Stimulated activated CD4-positive, alpha-beta T cell treated with anti-CD3 and anti-CD28 coated beads, Interleukin-2, amount 100 ng/mL, for 4 hours (primary cell): ENCODE measurements around the gene REV3L.
"Not testable (repeated sequence)": the region's sequence is repeated elsewhere in the genome, so short reads cannot be mapped to it uniquely, and the experiment has no call there.

Experiments
- DNase-seq: peaks from one replicate; pipeline ENCODE4 v3.0.0-alpha.2; 2020; ENCODE audit warnings: low read depth

The REV3L gene

GRCh38 chr6:111499269-111499793 lies 16.3 kb upstream of the REV3L start:
- no peak for DNase-seq

- no peak for DNase-seq
Observed at GRCh38 chr6:111494951-111495635, 12.1 kb upstream of the REV3L start.

- no peak for DNase-seq
Observed at GRCh38 chr6:111492499-111492898, 9.5 kb upstream of the REV3L start.

- no peak for DNase-seq
Observed at GRCh38 chr6:111490067-111490466, 7.0 kb upstream of the REV3L start.

DNA sequence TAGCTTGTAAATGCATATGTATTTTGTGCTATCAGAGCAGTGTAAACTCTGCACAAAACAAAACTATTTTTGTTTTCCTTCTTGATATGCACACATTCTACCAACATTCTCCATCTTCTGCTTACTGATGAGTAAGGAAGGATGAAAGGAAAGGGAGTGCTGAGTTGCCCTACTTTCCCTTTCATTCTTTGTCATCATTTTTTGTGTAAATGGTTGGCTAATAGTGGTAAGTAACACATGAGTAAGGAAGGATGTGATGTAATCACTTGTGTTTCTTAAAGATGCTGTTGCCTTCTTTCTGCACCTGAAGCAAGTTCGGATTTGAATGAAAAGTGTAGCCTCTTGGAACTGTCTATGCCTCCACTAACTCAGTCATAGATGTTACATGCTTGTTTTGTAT lies 4.6 kb upstream of the REV3L start:
- DNase-seq, result no peak

DNA sequence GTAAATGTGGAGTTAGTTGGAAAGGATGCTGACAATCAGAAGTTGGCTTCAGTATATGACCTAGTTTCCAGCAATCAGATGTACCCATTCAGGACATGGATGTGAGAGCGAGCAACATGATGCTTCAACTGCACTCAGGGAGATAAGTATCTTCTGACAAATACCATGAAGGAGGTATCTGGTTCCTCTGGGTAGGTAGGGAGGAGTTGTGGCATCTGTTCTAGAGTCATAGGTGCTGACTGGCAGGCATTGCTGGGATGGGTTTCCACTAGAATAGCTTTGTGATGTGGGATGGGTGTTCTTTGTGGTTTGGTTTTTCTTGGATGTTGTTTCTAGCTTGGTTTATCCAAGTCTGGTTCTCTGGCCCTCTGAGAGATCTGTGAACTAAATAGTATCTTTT lies 3.9 kb upstream of the REV3L start:
- no peak for DNase-seq

- no peak for DNase-seq
Observed at GRCh38 chr6:111486475-111486874, 3.5 kb upstream of the REV3L start.

- DNase-seq, result no peak
Observed at GRCh38 chr6:111485342-111485741, 2.3 kb upstream of the REV3L start.

GRCh38 chr6:111484633-111484930 lies 1.6 kb upstream of the REV3L start:
- no peak for DNase-seq

GRCh38 chr6:111483736-111484632 lies 966 bp upstream of the REV3L start:
- peak; percentile 56 for DNase-seq

DNA sequence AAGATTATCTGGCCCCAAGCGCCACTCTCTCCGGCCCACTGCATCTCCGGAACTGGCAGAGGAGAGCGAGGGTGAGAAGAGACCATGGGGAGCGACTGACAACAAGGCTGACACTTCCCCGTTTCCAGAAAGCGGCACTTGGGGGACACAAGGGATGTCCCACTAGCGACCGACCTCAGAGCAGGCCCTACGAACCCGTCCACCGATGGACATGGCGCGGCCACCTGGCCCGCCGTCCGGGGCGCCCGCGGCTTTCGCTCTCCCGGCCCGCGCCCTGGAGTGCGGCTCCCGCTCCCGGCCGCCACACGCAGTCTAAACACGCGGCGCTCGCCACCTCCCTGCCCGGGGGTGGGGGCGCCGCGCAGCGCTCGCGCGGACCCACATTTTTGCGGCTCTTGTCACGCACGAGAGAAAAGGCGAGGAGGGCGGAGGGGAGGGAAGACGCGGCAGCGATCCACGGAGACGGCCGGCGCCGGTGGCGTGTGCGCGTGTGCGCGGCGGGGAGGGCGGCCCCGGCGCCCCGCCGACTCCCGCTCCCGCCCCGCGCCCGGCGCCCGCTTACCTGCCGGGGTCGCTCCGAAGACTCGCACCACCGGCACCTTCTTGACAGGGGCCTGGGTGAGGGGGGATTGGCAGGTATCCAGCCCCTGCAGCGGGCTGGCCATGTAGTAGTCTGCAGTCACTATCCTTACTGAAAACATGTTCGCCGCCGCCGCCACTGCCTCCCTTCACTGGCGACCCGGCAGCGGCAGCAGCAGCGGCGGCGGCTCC lies 645 bp downstream of the REV3L start:
- peak; percentile 27 for DNase-seq

- DNase-seq, result no peak
Observed at GRCh38 chr6:111481836-111482187, 1.2 kb downstream of the REV3L start.

DNA sequence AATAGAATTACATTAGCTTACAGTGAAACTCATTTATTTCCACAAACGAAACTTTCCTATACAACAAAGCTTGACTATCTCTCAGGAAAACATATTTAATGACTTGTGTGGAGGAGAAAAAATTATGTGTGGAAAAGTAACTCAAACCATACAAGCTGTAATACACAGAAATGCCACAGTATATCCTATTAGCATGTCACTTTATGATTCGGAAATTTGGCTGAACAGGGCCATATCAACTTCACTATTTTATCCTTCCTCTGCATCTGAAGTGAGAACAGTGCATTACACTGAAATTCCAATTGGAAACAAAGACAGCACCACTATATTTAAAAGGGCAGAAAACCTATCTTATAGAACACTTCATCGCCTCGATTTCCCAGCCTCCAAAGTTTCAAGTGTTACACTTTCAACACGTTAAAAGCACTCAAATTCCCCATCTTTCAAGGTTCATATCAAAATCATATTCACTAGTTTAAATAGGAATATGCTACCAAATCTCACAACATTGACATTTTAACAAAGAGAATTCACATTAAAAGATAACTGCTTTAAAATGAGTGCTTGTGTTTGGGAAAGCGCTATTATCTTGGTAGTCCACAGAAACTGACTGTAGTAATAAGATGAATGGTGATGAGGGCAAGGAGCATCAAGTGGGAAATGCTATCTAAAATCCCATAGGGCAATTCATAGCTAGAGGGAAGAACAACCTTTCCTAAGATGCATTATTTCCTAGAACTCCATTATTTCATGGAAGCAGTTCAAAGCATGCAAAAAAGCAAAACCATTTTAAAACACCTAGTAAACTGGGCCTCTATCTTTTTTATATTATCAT lies 1.8 kb downstream of the REV3L start:
- DNase-seq, result no peak

- no peak for DNase-seq
Observed at GRCh38 chr6:111478749-111479148, 4.3 kb downstream of the REV3L start.

GRCh38 chr6:111478064-111478476 lies 4.9 kb downstream of the REV3L start:
- no peak for DNase-seq

DNA sequence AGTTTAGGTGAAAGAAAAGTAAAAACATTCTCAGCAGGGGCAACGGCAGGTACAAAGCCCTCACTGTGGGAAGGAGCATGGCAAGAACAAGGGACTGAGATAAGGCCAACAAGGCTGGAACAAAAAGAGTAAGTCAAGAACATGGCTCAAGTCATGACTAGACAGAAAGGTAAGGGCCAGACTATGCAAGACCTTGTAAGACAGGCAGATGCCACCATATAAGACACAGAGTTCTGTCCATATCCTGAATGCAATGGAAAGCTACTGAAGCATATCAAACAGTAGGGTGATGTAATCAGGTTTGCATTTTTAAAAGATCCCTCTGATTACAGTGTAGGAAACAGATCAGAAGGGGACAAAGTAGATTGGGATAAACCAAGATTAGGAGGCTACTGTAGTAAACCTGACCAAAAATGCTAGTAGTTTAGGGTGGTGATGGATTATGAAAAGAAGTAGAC lies 5.5 kb downstream of the REV3L start:
- no peak for DNase-seq

DNA sequence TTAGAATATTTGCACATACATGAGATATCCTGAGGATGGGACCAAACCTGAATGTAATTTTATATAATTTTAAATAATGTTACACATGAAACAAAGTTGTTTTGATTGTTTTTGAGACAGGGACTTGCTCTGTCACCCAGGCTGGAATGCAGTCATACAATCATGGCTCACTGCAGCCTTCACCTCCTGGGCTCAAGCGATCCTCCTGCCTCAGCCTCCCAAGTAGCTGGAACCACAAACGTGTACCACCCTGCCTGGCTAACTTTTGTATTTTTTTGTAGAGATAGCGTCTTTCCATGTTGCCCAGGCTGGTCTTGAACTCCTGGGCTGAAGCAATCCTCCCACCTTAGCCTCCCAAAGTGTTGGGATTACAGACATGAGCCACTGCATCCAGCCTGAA lies 7.0 kb downstream of the REV3L start:
- DNase-seq, result not testable (repeated sequence)

- no peak for DNase-seq
Observed at GRCh38 chr6:111474771-111475170, 8.2 kb downstream of the REV3L start.

- DNase-seq, result no peak
Observed at GRCh38 chr6:111474106-111474505, 8.9 kb downstream of the REV3L start.

GRCh38 chr6:111472933-111473435 lies 10.0 kb downstream of the REV3L start:
- no peak for DNase-seq

- no peak for DNase-seq
Observed at GRCh38 chr6:111471958-111472357, 11.1 kb downstream of the REV3L start.
